GM23248 (cell line): ENCODE measurements around the gene NFIA.

ENCODE experiments used
- EZH2 ChIP-seq: fragments of 200-600 bp; sonication (generic); IDR thresholded peaks from 2 replicates; pipeline ENCODE4 v1.6.1; 2018; ENCODE audit warnings: antibody characterized with exemption, mild to moderate bottlenecking; ENCODE audit not compliant: insufficient read depth, poor library complexity, severe bottlenecking
- EZH2phosphoT487 ChIP-seq: fragments of 200-600 bp; sonication (generic); IDR thresholded peaks from 2 replicates; pipeline ENCODE4 v1.6.1; 2018; ENCODE audit warnings: antibody characterized with exemption, moderate library complexity, mild to moderate bottlenecking, low read depth; ENCODE audit not compliant: insufficient read depth

DNA sequence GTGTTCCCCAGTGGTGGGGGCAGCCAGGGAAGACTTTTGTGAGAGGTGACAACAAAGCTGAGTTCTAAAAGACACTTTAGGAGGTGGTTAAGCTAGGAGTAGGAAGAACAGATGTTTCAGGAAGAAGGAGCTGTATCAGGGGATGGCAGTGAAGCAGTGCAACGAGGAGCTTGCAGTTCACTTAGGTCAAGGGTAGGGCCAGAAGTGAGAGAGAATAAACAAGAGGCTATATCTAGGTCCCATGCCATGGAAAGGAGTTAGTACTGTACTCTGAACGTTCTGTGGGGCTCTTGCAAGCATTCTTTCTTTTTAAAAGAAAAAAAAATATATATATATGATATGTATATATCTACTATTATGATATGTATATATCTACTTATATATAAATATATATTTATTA lies 244.4 kb downstream of the NFIA start:
- TF ChIP-seq EZH2phosphoT487, result no peak
- TF ChIP-seq EZH2, result no peak
